Mucosa of rectum (tissue), 2 donors: ENCODE results near the gene SLC38A3.

Source experiments
- H3K27ac ChIP-seq, 2 donors: one replicate each; pipeline ENCODE4 v1.7.0; 2013; ENCODE audit warnings: inconsistent platforms in 2 of 2, low read depth in 2 of 2, low read length in 2 of 2
- H3K27me3 ChIP-seq, 2 donors: one replicate each; pipeline ENCODE4 v1.7.0; 2013; ENCODE audit warnings: low read length in 2 of 2; ENCODE audit not compliant: control insufficient read depth in 2 of 2, insufficient read depth in 2 of 2
- H3K36me3 ChIP-seq, 2 donors: one replicate each; pipeline ENCODE4 v1.7.0; 2013; ENCODE audit warnings: low read length in 2 of 2; ENCODE audit not compliant: control insufficient read depth in 2 of 2, insufficient read depth in 2 of 2
- H3K4me1 ChIP-seq, 2 donors: one replicate each; pipeline ENCODE4 v1.7.0; 2013; ENCODE audit warnings: low read length in 2 of 2, mild to moderate bottlenecking in 1 of 2; ENCODE audit not compliant: control insufficient read depth in 2 of 2, insufficient read depth in 2 of 2
- H3K4me3 ChIP-seq, 2 donors: one replicate each; pipeline ENCODE4 v1.7.0; 2013; ENCODE audit warnings: low read length in 2 of 2
- H3K9ac ChIP-seq, 2 donors: one replicate each; pipeline ENCODE4 v1.7.0; 2013; ENCODE audit warnings: low read length in 2 of 2, low read depth in 1 of 2, mild to moderate bottlenecking in 1 of 2
- H3K9me3 ChIP-seq, 2 donors: one replicate each; pipeline ENCODE4 v1.7.0; 2013; ENCODE audit warnings: low read length in 2 of 2; ENCODE audit not compliant: control insufficient read depth in 2 of 2
- donor health status: healthy.
- donor health status: Normal muscosa, but diverticular disease.

SLC38A3 gene

DNA sequence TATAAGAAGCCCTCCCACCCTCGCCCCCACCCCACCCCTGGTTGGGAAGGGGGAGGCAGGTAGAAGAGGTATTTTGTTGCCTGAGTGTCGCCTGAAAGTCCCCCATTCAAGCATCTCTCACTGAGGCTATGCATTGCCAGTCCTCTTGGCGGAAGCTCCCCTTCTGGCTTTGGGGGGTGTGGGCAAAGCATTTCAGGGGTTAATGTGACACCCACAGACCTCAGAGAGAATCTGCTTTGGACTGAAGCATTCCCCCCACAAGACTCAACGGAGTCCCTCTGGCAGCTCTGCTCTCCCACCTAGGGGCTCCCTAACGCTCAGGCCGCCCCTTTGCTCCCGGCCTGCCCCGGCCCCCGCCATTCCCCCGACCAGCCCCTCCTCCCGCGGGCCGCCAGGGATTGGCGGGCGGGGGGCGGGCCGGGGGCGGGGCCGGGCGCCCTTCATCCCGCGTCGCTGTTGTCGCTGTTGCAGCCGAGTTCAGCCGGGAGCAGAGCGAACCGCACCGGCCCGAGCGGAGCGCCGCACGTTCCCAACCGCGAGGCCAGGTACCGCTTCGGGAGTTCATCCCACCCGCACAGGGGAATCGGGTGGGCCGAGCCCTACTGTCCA is at the start of gene SLC38A3:
TSS of gene SLC38A3 (plus strand) at position 468 of the 609 bp plus-strand sequence. CDS start 8,929 bp downstream, outside the sequence.
- H3K9ac ChIP-seq: no peak within 1 kb of the TSS
- no peaks in the 10 kb centered on the region for H3K36me3 ChIP-seq
- H3K4me3 ChIP-seq: peak within 1 kb of the TSS in 1 of 2 donors; percentile 15
- H3K27ac ChIP-seq: no peak within 1 kb of the TSS
- no peaks in the 10 kb centered on the region for H3K9me3 ChIP-seq
- H3K27me3 ChIP-seq: peaks cover 33% of the 10 kb centered on the region in 2 donors
- peaks cover 7 to 9% of the 10 kb centered on the region in 2 donors for H3K4me1 ChIP-seq

DNA sequence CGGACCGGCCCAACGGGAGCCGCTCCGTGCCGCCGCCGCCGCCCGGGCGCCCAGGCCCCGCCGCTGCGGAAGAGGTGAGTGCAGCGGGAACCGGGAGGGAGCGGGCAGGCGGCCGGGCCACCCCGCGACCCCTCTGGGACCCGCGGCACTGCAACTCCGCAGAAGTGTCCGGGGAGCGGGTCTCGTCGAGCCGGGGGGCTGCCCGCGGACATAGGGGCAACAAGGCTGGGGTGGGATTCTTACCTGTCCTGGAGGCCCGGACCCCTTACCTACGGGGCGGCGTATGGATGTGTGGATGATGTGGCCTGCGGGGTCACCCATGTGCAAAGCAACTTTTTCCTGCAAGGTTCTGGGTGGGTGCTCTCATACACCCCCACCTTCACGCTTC is 49.6 kb upstream of the SLC38A3 start:
- Histone ChIP-seq H3K9me3 (no peaks in the 10 kb centered on the region), H3K4me3 (peak overlapping the region; percentile 65 to 71), H3K27ac (peak overlapping the region; percentile 18 to 65), H3K27me3 (peaks cover 0 to 5% of the 10 kb centered on the region in 2 donors), H3K36me3 (no peaks in the 10 kb centered on the region), H3K4me1 (peaks cover 24 to 32% of the 10 kb centered on the region in 2 donors), H3K9ac (peak overlapping the region; percentile 73 to 79)

GRCh38 chr3:50155891-50156290 is 49.2 kb upstream of the SLC38A3 start:
- Histone ChIP-seq H3K27me3 (peaks cover 0 to 5% of the 10 kb centered on the region in 2 donors), H3K4me1 (peaks cover 25 to 36% of the 10 kb centered on the region in 2 donors), H3K9ac (peak overlapping the region; percentile 73 to 79), H3K4me3 (peak overlapping the region; percentile 65 to 71), H3K9me3 (no peaks in the 10 kb centered on the region), H3K36me3 (no peaks in the 10 kb centered on the region), H3K27ac (peak overlapping the region; percentile 18 to 65)

DNA sequence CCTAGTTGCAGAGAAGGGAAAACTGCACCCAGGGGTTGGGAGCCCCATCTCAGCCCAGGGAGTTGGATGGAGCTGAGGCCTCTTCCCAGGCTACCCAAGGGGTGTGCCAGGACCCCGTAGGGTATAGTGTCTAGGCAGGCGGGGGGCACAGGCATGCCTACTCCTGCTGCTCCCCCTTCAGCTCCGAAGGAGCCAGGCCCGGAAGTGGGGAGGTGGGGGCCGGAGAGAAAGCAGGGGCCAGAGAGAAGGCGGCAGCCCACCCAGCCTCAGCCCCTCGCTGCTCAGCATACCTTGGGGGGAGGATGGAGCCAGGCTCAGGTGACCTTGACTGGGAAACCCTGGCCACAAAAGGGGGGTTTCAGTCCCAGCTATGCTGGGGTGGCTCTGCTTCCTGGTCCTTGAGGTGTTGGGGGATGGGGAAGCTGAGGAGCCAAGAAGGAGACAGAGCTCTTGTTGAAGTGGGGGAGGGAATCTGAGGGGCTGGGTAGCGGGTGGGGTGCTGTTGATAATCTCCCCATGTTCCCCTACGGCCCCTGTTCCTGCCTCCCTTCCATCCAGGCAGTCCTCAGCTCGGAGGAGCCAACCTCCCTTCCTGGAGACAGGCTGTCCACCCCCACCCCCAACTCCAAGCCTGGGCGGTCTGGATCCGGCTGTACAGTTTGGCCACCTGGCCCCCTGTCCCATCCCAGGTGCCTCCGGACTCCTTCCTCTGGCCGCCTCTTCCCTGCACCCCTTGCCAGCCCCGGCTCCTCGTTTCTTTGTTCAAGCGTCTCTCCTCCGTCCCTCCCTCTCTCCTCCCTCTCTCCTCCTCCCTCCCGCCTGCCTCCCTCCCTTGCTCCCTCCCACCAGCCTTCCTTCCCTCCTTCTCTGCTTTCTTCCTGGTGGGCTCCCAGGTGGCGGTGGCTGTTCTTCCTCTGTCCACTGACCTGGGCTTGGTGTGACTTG is 48.2 kb upstream of the SLC38A3 start:
- Histone ChIP-seq H3K27me3 (peaks cover 0 to 5% of the 10 kb centered on the region in 2 donors), H3K9me3 (no peaks in the 10 kb centered on the region), H3K9ac (peak overlapping the region; percentile 73 to 79), H3K27ac (peak overlapping the region; percentile 63 to 65), H3K36me3 (no peaks in the 10 kb centered on the region), H3K4me1 (peaks cover 30 to 42% of the 10 kb centered on the region in 2 donors), H3K4me3 (peak overlapping the region; percentile 65 to 71)

DNA sequence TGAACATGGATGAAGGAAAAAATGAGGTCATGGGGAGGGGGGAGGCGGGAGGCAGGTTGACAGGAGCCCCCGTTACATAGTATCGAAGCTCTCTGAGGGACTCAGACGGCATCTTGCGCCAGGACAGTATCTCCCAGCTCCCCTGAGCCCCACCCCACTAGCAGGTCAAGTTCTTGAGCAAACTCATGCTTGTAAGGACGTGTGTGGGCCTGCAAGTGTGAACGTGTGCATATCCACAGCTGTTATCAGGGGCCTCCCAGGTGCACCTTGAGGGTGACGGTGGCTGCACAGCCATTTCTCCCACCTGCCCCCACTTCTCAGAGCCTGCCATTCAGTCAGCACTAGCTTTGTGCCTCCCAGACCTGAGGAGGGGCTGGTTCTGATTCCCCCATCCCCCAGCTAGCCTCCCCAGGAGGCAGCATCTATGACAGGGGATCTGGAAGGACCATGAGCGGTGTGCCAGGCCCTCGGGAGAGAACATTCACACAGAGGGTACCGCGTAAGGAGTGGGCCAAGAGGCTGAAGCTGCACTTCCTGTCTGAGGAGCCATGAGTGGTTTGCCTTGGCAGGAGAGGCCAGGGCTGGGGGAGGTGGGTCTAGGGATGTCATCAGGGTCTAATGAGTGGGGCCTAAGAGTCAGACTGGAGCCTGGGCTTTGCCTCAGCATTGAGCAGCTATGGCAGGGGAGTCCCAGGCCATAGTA is 47.1 kb upstream of the SLC38A3 start:
- Histone ChIP-seq H3K4me3 (no peak overlapping the region), H3K27ac (no peak overlapping the region), H3K36me3 (no peaks in the 10 kb centered on the region), H3K9me3 (no peaks in the 10 kb centered on the region), H3K4me1 (peaks cover 36 to 54% of the 10 kb centered on the region in 2 donors), H3K9ac (no peak overlapping the region), H3K27me3 (peaks cover 0 to 5% of the 10 kb centered on the region in 2 donors)

DNA sequence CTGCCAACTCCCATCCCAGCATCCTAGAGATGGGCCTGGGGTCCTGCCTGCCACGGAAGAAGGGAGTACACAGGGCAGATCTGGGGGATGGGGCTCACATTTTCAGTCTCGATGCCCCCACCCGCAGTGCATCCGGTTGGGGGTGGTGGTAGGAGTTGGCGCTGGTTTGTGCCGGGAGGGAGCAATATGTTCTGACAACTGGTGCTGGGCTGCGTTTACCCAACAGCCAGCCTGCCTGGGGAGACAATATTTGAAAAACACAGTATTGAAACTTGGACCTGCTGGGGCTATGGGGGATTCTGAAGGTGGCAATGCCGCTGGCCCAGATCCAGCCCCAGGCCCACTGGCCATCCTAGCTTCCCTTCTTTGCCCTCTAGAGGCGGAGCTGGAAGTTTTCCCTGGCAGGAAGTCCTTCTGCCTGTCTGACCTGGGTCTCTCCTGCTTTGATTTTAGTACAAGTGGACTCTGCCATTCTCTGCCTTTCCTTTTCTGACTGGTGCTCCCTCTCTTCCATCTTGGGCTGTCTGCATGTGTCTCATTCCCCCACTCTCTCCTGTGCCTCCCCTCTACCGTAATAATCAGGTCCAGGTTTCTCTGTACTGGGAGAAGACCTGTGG is 46.4 kb upstream of the SLC38A3 start:
- Histone ChIP-seq H3K27me3 (peaks cover 0 to 5% of the 10 kb centered on the region in 2 donors), H3K4me3 (no peak overlapping the region), H3K9ac (no peak overlapping the region), H3K36me3 (no peaks in the 10 kb centered on the region), H3K9me3 (no peaks in the 10 kb centered on the region), H3K27ac (no peak overlapping the region), H3K4me1 (peaks cover 40 to 57% of the 10 kb centered on the region in 2 donors)

DNA sequence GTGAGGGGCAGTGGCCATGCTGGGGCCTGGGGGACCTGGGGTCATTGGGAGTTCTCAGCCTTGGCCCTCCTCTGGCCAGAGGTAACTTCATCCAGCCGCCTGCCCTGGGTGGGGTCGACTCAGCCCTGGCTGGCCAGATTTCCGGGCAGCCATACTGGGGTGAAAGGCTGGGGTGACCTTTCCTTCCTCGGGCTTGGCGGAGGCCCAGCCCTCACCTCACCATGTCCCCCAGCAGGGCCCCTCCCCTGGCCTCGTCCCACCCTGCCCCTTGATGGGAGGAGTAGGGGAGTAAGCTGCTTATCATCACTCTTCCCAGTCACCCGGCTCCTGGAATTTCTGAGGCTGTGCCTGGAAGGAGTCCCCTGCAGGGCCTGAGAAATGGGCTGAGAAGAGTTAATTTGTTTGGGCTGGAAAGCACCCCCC is 44.5 kb upstream of the SLC38A3 start:
- H3K27ac ChIP-seq: peak overlapping the region; percentile 74 to 77

GRCh38 chr3:50161320-50161719 is 43.8 kb upstream of the SLC38A3 start:
- Histone ChIP-seq H3K9me3 (no peaks in the 10 kb centered on the region), H3K9ac (peak overlapping the region; percentile 52 to 64), H3K27me3 (no peaks in the 10 kb centered on the region), H3K4me3 (no peak overlapping the region), H3K27ac (peak overlapping the region; percentile 74 to 77), H3K4me1 (peaks cover 48 to 73% of the 10 kb centered on the region in 2 donors), H3K36me3 (no peaks in the 10 kb centered on the region)

More for the DNA sequence above, 44.5 kb upstream of the SLC38A3 start:
- Histone ChIP-seq H3K27me3 (peaks cover 0 to 5% of the 10 kb centered on the region in 2 donors), H3K4me3 (no peak overlapping the region), H3K9ac (peak overlapping the region in 1 of 2 donors; percentile 64), H3K9me3 (no peaks in the 10 kb centered on the region), H3K4me1 (peaks cover 47 to 71% of the 10 kb centered on the region in 2 donors), H3K36me3 (no peaks in the 10 kb centered on the region)

DNA sequence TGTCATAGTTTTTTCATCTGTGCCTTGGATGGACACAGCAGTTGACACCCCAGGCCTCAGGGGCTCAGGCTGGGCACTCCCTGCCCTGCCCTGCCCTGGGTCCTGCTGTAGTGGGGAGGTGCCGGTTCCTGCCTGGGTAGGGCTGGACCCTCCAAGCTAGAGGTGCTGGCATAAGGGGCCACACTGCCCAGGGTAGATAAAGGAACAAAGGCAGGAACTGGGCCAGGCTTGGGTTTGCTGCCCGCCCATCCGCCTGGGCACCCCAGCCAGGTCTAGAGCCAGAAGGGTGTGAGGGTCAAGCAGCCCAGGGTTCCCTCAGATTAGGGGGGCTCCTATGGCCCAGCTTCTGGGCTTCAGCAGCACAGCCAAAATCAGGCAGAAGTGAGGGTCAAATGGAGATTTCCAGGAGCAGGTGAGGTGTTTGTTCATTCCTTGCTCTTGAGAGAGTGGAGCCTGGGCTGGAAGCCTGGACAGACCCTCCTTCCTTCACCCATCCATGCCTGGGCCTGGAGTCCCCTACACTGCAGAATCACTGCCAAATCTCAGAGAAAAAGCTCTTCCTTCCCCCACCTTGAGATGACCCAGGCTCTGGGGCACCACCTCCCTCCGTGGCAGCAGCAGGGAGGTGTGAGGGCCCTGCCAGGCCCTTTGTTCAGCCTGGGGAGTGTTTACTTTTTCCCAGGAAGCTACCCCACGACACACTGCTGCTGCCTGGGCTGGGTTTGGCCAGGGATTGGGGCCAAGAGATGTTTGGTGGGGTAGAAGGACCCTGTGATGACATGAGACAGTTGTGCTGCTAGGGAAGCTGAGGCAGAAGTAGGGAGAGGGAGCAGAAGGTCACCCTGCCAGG is 42.8 kb upstream of the SLC38A3 start:
- Histone ChIP-seq H3K27ac (peak overlapping the region; percentile 35 to 64), H3K27me3 (no peaks in the 10 kb centered on the region), H3K9me3 (no peaks in the 10 kb centered on the region), H3K4me1 (peaks cover 53 to 77% of the 10 kb centered on the region in 2 donors), H3K4me3 (no peak overlapping the region), H3K36me3 (no peaks in the 10 kb centered on the region), H3K9ac (peak overlapping the region in 1 of 2 donors; percentile 6)
